ENCODE measurements around the gene AHSG. TPM values are rescaled to one million over a fixed set of nuclear protein-coding genes. Genes with fewer than 3 reads are reported as not detected.

The AHSG gene
- total and polyA plus RNA-seq, 4 donors = 0.03 to 0.92 (median 0.20) TPM; not detected in 1

DNA sequence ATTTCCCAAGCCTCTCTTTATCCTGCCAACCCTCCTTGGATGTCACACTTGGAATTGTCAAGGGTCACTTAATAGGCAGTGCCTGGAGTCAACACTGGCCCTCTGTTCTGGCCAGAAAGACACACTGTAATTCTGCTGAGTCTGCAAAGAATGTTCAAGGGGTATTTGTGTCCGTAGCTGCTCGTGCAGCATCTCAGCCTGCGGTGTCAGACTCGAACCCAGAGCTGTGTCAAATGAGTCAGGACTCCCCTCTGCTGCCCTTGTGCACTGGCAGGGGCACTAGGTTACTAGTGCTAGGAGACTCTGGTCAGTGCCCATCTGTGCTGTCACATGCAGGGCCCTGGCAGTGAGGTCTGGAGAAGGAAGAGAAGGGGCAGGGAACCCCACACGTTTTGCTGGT is 795 bp upstream of the AHSG start:
- H3K9me3 ChIP-seq (ENCODE audit: control insufficient read depth in 4 of 4, insufficient read depth in 3 of 4, low read length in 3 of 4) = no peaks in the 10 kb centered on the region
- 70 to 82% methylated on average over 5 of the region's 5 CpGs for WGBS, 2 donors
- no peaks in the 10 kb centered on the region for H3K36me3 ChIP-seq (ENCODE audit: control insufficient read depth in 4 of 4, insufficient read depth in 4 of 4, low read length in 4 of 4)
- ATAC-seq (ENCODE audit: insufficient read depth, low FRiP score) = no peak
- TF ChIP-seq, protein P1, sequence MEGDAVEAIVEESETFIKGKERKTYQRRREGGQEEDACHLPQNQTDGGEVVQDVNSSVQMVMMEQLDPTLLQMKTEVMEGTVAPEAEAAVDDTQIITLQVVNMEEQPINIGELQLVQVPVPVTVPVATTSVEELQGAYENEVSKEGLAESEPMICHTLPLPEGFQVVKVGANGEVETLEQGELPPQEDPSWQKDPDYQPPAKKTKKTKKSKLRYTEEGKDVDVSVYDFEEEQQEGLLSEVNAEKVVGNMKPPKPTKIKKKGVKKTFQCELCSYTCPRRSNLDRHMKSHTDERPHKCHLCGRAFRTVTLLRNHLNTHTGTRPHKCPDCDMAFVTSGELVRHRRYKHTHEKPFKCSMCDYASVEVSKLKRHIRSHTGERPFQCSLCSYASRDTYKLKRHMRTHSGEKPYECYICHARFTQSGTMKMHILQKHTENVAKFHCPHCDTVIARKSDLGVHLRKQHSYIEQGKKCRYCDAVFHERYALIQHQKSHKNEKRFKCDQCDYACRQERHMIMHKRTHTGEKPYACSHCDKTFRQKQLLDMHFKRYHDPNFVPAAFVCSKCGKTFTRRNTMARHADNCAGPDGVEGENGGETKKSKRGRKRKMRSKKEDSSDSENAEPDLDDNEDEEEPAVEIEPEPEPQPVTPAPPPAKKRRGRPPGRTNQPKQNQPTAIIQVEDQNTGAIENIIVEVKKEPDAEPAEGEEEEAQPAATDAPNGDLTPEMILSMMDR (IDR thresholded peaks at IDR 0.05; ENCODE audit: control extremely low read depth, extremely low read depth) = no peak
- no peak for DNase-seq
- H3K9ac ChIP-seq (ENCODE audit: insufficient read depth in 1 of 2, low read length in 2 of 2) = no peak overlapping the region
- H3K27ac ChIP-seq (ENCODE audit: low read depth in 1 of 2, low read length in 1 of 2) = no peak overlapping the region
- peaks cover 0 to 4% (median 0%) of the 10 kb centered on the region in 3 donors for H3K27me3 ChIP-seq (ENCODE audit: control insufficient read depth in 3 of 3, insufficient read depth in 3 of 3, low read length in 2 of 3)
- no peaks in the 10 kb centered on the region for H3K4me1 ChIP-seq (ENCODE audit: control insufficient read depth in 5 of 5, insufficient read depth in 5 of 5, low read length in 5 of 5)
- H3K4me3 ChIP-seq = no peak overlapping the region

DNA sequence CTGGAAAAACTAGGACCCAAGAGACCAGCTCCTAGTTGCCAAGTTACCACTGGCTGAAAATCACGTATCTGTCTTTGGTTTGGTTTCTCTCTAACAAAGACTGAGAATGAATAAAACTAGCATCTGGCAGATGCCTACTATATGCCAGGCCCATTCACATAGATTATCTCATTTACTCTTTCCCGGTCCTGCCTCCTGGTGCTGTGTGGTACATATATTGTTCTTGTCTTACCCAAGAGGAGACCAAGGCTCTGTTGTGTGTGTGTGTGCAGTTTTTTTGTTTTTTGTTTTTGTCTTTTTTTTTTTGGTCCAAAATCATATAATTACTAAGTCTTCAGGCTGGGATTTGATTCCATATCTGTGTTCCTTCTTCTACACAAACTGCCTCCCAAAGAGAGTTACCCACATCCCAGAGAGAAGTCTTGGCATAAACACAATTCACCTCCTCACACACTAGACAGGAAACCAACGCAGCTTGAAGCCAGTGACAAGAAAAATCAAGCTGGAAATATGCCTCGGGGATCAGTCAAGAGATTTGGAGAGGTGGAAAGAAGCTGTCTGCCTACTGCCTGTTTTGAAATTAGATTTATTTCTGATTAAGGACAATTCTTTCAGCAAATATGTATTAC is 891 bp downstream of the AHSG start:
- DNase-seq (no peak), ATAC-seq (ENCODE audit: insufficient read depth, low FRiP score) (no peak)
- H3K4me3 ChIP-seq = no peak overlapping the region
- H3K27ac ChIP-seq (ENCODE audit: low read depth in 1 of 2, low read length in 1 of 2) = no peak overlapping the region
- H3K9me3 ChIP-seq (ENCODE audit: control insufficient read depth in 4 of 4, insufficient read depth in 3 of 4, low read length in 3 of 4) = no peaks in the 10 kb centered on the region
- no peaks in the 10 kb centered on the region for H3K36me3 ChIP-seq (ENCODE audit: control insufficient read depth in 4 of 4, insufficient read depth in 4 of 4, low read length in 4 of 4)
- 49 to 61% methylated on average over 4 of the region's 4 CpGs for WGBS, 2 donors
- H3K4me1 ChIP-seq (ENCODE audit: control insufficient read depth in 5 of 5, insufficient read depth in 5 of 5, low read length in 5 of 5) = no peaks in the 10 kb centered on the region
- no peak overlapping the region for H3K9ac ChIP-seq (ENCODE audit: insufficient read depth in 1 of 2, low read length in 2 of 2)
- TF ChIP-seq, protein P1 (IDR thresholded peaks at IDR 0.05; ENCODE audit: control extremely low read depth, extremely low read depth) = no peak
- H3K27me3 ChIP-seq (ENCODE audit: control insufficient read depth in 3 of 3, insufficient read depth in 3 of 3, low read length in 2 of 3) = peaks cover 0 to 4% (median 0%) of the 10 kb centered on the region in 3 donors

DNA sequence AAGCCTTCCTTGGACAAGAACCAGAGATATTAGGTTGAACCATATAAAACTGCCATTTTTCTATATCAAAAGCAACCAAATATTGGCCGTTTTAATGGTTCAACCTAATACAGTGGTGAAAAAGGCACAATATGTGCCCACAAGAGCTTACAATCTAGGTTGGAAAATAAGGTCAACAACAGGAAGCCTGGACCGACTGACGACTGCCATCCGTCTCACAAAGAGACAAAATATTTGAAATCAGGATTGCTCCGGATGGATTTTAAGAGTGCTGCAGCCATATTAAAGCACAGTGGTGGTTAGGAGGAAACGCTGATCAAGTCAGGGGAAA is 1.4 kb downstream of the AHSG start:
- TF ChIP-seq, protein P1 (IDR thresholded peaks at IDR 0.05; ENCODE audit: control extremely low read depth, extremely low read depth) = no peak
- Histone ChIP-seq H3K36me3 (ENCODE audit: control insufficient read depth in 4 of 4, insufficient read depth in 4 of 4, low read length in 4 of 4) (no peaks in the 10 kb centered on the region), H3K27ac (ENCODE audit: low read depth in 1 of 2, low read length in 1 of 2) (no peak overlapping the region), H3K4me3 (no peak overlapping the region), H3K9me3 (ENCODE audit: control insufficient read depth in 4 of 4, insufficient read depth in 3 of 4, low read length in 3 of 4) (no peaks in the 10 kb centered on the region), H3K9ac (ENCODE audit: insufficient read depth in 1 of 2, low read length in 2 of 2) (no peak overlapping the region), H3K4me1 (ENCODE audit: control insufficient read depth in 5 of 5, insufficient read depth in 5 of 5, low read length in 5 of 5) (no peaks in the 10 kb centered on the region), H3K27me3 (ENCODE audit: control insufficient read depth in 3 of 3, insufficient read depth in 3 of 3, low read length in 2 of 3) (peaks cover 0 to 4% (median 0%) of the 10 kb centered on the region in 3 donors)
- no peak for DNase-seq
- 32 to 38% methylated on average over 6 of the region's 6 CpGs for WGBS, 2 donors
- ATAC-seq (ENCODE audit: insufficient read depth, low FRiP score) = no peak
